ENCODE measurements around the gene MTARC1.

Gene MTARC1

GRCh38 chr1:220808345-220809186 lies 21.9 kb downstream of the MTARC1 start:
- DNase-seq: no peak

GRCh38 chr1:220809187-220809550 lies 22.5 kb downstream of the MTARC1 start:
- no peak for DNase-seq

DNA sequence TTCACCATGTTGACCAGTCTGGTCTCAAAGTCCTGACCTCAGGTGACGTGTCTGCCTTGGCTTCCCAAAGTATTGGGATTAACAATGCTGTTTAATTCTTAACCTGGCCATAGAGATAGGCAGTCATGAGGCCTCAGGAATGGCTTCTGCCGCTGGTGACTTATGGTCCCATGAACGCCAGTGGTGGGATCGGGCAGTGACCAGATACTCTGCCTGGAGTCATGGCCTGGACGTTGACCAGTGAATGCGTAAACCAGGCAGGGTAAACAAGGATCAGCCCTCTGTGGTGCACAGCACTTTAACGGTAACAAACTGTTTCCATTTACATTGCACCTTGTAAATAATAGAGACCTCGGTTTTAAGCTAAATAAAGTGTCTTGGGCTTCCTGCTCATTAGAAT lies 23.0 kb downstream of the MTARC1 start:
- no peak for DNase-seq

- DNase-seq: peak; percentile 70
These were observed 23.5 kb downstream of the MTARC1 start for GRCh38 chr1:220810179-220810653.

GRCh38 chr1:220810963-220811362 lies 24.2 kb downstream of the MTARC1 start:
- no peak for DNase-seq

DNA sequence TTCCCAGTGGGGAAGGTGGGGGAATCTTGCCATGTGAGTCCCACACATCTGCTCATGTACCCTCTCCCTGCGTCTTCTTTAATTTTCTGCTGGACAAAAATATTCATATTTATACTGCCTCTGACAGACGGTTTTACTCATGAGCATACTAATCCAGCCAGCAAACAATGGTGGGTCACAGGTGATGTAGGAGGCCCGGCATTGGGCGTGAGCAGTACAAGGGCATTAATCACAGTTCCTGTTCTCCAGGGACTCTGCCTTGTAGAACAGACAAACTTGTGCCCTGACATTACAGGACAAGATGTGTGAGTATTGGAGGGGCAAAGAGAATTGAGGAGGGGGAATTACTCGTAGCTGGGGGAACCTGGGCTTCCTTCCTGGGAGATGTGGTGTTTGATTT lies 25.0 kb downstream of the MTARC1 start:
- no peak for DNase-seq

GRCh38 chr1:220812308-220812707 lies 25.6 kb downstream of the MTARC1 start:
- DNase-seq: no peak

- DNase-seq: no peak
These were observed 26.3 kb downstream of the MTARC1 start for GRCh38 chr1:220813013-220813412.

GRCh38 chr1:220815409-220815808 lies 28.7 kb downstream of the MTARC1 start:
- DNase-seq: no peak

DNA sequence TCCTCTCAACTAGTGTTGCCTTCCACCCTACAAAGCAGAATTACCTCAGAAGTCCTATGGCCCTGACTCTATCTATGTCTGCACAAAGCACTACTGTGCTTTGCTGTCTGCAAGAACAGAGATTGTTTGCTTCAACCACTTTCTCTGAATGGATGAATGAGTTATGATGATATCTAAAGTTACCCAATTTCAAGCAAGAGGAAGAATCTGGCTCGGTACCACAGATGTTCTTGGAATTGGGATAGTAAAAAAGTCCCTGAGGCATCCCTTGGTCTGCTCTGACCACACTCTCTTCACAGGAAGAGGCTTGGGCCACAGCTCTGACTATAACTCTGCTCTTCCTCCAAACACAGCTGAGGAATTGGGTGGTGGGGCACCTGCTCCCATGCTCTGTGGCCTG lies 31.2 kb downstream of the MTARC1 start:
- DNase-seq: no peak

GRCh38 chr1:220818421-220819173 lies 31.9 kb downstream of the MTARC1 start:
- DNase-seq: no peak

DNA sequence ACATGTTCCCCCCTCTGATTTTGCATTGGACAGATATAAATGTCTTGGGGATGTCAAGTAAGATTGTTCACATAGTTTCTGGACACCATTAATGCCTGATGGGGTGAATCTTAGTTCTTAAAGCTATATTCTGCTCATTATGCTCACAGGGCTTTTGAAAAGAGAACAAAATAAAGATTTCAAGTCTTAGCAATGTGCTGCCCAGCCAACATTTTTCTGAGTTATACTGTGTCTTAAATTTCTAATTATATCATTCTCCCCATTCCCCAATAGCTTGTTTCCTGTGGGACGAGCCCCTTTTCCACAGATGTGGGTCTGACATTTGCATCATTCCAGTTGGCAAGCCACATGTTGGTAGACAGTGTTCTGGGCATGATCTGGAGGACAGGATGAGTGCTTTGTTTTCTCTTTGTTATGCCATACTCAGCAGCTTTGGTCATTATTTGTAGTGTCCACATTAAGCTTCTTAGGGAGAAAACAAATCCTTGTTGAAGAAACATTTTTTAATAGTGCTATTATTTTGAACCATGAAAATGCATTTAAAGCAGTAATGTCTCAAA lies 32.8 kb downstream of the MTARC1 start:
- DNase-seq: no peak

DNA sequence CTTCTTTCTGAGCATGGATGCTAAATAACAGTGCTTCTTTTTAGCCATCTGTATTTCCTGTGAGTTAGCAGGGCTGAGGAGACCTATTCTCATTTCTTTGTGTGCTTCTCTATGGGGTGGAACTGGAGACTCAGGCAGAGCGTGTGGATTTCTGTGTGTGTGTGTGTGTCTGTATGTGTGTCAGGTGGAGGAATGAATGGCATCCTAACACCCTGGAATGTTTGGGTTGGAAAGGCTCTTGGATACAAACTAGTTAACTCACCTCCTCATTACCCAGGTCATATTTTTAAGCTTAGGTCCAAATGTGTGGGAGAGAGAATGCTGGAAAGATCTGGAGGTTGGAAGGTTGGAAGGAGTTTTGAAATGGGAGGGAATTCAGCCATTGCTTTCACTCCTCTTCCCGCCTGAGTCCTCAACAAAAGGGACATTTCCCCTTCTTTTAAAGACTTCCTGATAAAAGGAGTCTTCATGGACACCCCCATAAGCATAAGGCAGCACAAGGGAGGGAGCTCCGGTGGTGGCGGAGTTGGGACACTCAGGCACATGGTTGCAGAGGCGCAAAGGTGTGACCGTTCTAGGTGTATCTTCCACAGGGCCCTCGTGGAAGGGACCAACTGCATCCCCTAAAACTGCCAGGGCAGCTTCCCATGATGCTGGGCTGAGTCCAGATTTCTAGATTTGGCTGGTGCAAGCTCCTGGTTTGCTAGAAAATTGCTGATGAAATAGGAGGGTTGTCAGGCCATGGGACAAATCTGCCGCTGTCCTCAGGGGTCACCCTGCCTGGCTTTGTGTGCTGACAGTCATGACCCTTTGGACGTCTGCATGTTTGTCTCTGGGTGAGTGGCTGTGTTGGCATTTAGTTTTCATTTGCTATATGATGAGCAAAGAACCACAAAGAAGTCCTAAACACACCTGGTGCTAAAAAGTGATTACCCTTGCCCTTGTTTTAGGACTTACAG lies 37.6 kb downstream of the MTARC1 start:
- DNase-seq: no peak

GRCh38 chr1:220825819-220826551 lies 39.3 kb downstream of the MTARC1 start:
- DNase-seq: no peak

DNA sequence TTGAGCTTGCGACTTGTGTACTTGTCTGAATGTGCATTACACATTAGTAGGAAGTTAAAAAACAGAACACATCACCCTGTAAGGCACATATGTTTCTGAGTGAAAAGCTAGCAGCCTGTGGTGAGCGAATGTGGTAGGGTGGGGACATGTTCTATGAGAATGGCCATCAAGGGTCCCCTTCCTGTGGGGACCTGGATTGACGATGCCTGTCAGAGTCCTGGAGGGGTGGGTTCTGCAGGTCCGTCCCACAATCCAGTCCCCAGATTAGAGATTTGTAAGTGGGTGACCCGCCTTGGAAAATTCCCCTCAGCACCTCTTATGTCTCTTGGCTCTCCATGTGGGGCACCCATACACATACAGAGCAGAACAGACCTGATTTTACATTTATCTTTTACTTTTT lies 40.0 kb downstream of the MTARC1 start:
- no peak for DNase-seq

DNA sequence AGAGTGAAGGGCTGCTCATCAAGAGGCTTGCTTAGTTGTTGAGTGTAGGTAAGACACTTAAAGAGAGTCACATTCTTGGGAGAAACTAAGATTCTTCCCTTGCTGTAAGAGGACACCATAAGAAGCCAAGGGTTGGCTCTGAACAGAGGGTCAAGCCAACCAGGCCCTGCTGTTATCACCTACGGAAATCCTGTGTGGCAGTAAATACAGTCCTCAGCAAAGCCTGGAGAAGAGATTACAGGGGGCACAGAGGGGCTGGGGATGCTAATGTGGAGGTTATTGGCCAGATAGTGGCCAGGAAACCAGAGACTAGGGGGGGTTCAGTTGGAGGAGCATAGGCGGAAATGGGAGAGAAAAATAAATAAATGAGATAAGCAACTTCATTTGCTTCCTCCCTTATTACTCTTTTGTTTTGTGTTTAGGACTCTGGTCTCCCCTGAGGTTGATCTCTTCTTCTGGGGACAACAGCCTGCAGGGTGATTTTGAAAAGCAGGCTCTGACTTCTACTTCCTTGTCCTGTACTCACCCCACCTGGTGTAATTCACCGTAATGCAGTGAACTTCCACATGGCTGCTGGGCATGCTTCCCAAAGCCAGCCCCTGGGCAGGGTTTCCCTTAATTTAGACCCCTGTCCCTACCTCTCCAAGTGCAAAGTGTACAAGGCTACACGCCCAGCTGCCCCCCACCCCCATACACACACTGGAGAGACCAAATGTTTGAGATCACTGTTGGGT lies 40.9 kb downstream of the MTARC1 start:
- DNase-seq: no peak

- no peak for DNase-seq
These were observed 41.4 kb downstream of the MTARC1 start for GRCh38 chr1:220828179-220828490.

GRCh38 chr1:220828950-220829586 lies 42.4 kb downstream of the MTARC1 start:
- DNase-seq: no peak

DNA sequence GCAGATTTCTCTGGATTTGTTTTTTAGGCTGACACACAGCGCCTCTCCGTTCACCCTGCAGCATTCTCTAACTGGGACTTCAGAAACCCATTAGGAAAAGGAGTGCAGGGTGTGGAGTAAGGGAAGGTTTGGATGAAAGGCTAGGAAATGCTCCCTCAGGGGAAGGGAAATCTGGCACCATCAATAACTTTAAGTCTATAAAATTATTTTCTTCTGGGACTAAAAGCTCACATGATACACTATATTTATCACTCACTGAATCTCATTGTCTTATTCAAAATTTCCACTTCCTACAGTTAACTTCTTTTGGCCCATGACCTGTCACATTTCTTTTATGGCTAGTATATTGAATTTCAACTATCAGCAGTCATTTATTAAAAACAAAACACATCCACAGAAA lies 46.7 kb downstream of the MTARC1 start:
- DNase-seq: no peak

DNA sequence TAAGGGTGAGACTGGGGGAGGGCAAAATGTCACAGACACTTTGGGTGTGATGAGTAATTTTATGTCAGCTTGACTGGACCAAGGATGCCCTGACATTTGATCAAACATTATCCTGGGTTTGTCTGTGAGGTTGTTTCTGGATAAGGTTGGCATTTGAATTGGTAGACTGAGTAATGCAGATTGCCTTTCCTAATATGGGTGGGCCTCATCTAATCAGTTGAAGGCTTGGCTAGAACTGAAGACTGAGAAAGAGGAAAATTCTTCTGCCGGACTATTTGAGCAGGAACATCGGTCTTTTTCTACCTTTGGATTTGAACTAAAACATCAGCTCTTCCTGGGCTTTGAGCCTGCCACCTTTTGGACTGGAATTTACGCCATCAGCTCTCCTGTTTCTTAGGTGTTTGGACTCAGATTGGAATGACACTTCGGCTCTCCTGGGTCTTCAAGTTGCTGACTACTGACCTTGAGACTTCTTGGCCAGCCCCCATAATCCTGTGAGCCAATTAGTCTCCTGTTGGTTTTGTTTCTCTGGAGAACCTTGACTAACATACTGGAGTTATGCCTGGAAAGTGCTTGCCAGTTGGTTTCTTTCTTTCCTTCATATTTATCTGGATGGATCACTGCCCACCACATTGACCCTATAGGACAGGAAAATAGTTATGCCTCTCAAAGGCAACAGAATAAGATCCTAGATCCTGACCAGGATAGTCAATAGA lies 47.6 kb downstream of the MTARC1 start:
- no peak for DNase-seq

All from CD4-positive, alpha-beta T cell treated with Interleukin-15 for 1 hour (primary cell).